ENCODE results near the gene RAB2B.

- TF ChIP-seq, protein P1, sequence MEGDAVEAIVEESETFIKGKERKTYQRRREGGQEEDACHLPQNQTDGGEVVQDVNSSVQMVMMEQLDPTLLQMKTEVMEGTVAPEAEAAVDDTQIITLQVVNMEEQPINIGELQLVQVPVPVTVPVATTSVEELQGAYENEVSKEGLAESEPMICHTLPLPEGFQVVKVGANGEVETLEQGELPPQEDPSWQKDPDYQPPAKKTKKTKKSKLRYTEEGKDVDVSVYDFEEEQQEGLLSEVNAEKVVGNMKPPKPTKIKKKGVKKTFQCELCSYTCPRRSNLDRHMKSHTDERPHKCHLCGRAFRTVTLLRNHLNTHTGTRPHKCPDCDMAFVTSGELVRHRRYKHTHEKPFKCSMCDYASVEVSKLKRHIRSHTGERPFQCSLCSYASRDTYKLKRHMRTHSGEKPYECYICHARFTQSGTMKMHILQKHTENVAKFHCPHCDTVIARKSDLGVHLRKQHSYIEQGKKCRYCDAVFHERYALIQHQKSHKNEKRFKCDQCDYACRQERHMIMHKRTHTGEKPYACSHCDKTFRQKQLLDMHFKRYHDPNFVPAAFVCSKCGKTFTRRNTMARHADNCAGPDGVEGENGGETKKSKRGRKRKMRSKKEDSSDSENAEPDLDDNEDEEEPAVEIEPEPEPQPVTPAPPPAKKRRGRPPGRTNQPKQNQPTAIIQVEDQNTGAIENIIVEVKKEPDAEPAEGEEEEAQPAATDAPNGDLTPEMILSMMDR (conservative IDR thresholded peaks at IDR 0.05; ENCODE audit: low read length), result no peak
- no peak for TF ChIP-seq EZH2phosphoT487 (IDR thresholded peaks at IDR 0.05; ENCODE audit: borderline replicate concordance)
Observed at GRCh38 chr14:21501568-21501967, 24.8 kb upstream of the RAB2B start.

All from Loucy (cell line).